GM23338 (cell line): ENCODE results near the gene TIAM1. TPM values are rescaled to one million over a fixed set of nuclear protein-coding genes. Genes with fewer than 3 reads are reported as not detected.

Experiments
- ATAC-seq: fragments of 200-7000 bp; cut with Tn5 transposase; 3 replicates; pipeline ENCODE4 v1.9.1; 2020
- DNase-seq: peaks from one replicate; pipeline ENCODE4 v3.0.0-alpha.2; 2015; ENCODE audit warnings: low spot score
- H2AFZ ChIP-seq: fragments of 200-600 bp; sonication (generic); 2 replicates; pipeline ENCODE4 v1.8.0; 2016; ENCODE audit warnings: antibody characterized with exemption, mild to moderate bottlenecking, moderate library complexity
- H3F3A ChIP-seq: fragments of 200-600 bp; sonication (generic); replicated peaks from 2 replicates; pipeline ENCODE4 v1.8.0; 2017; ENCODE audit warnings: antibody characterized with exemption, mixed run types, low read depth
- H3K27ac ChIP-seq: fragments of 200-600 bp; sonication (generic); 2 replicates; pipeline ENCODE4 v1.6.1; 2016; ENCODE audit warnings: low read depth
- H3K27me3 ChIP-seq: fragments of 200-600 bp; sonication (generic); 2 replicates; pipeline ENCODE4 v1.8.0; 2016; ENCODE audit warnings: mild to moderate bottlenecking, mixed run types, moderate library complexity; ENCODE audit not compliant: insufficient read depth
- H3K36me3 ChIP-seq: fragments of 200-600 bp; sonication (generic); 2 replicates; pipeline ENCODE4 v1.8.0; 2016; ENCODE audit warnings: mild to moderate bottlenecking; ENCODE audit not compliant: insufficient read depth
- H3K4me1 ChIP-seq: fragments of 200-600 bp; sonication (generic); 2 replicates; pipeline ENCODE4 v1.8.0; 2016; ENCODE audit warnings: mild to moderate bottlenecking, moderate library complexity; ENCODE audit not compliant: insufficient read depth
- H3K4me2 ChIP-seq: fragments of 200-600 bp; sonication (generic); 2 replicates; pipeline ENCODE4 v1.7.1; 2017; ENCODE audit warnings: mixed run types
- H3K4me3 ChIP-seq: fragments of 200-600 bp; sonication (generic); 2 replicates; pipeline ENCODE4 v1.6.1; 2016; ENCODE audit warnings: mixed run types
- H3K79me2 ChIP-seq: fragments of 200-600 bp; sonication (generic); replicated peaks from 2 replicates; pipeline ENCODE4 v1.8.0; 2017; ENCODE audit warnings: mild to moderate bottlenecking; ENCODE audit not compliant: insufficient read depth
- H3K9me2 ChIP-seq: fragments of 200-600 bp; sonication (generic); 2 replicates; pipeline ENCODE4 v1.8.0; 2017; ENCODE audit not compliant: insufficient read depth
- H4K20me1 ChIP-seq: fragments of 200-600 bp; sonication (generic); replicated peaks from 2 replicates; pipeline ENCODE4 v1.8.0; 2017; ENCODE audit warnings: mild to moderate bottlenecking; ENCODE audit not compliant: insufficient read depth
- H3K27ac Mint-ChIP-seq: 2 replicates; pipeline ENCODE4 v1.8.0; 2020; ENCODE audit warnings: inconsistent platforms, mild to moderate bottlenecking, moderate library complexity, mixed read lengths
- H3K27me3 Mint-ChIP-seq: 3 replicates; pipeline ENCODE4 v1.8.0; 2022; ENCODE audit warnings: low read depth, mild to moderate bottlenecking, moderate library complexity, mixed read lengths, inconsistent platforms; ENCODE audit not compliant: insufficient read depth, poor library complexity
- H3K36me3 Mint-ChIP-seq: 3 replicates; pipeline ENCODE4 v1.8.0; 2021; ENCODE audit warnings: low read depth, mild to moderate bottlenecking, inconsistent platforms, moderate library complexity, mixed read lengths
- H3K4me1 Mint-ChIP-seq: 3 replicates; pipeline ENCODE4 v1.8.0; 2020; ENCODE audit warnings: mild to moderate bottlenecking, inconsistent platforms, mixed read lengths
- H3K4me3 Mint-ChIP-seq: 3 replicates; pipeline ENCODE4 v1.8.0; 2021; ENCODE audit warnings: moderate library complexity, mild to moderate bottlenecking, inconsistent platforms, mixed read lengths
- H3K9me3 Mint-ChIP-seq: 3 replicates; pipeline ENCODE4 v1.8.0; 2020; ENCODE audit warnings: moderate library complexity, mild to moderate bottlenecking, inconsistent platforms, mixed read lengths
- CREB1 ChIP-seq: fragments of 250-450 bp; sonication (Bioruptor Pico); IDR thresholded peaks from 2 replicates; pipeline ENCODE4 v1.5.0; 2020; ENCODE audit warnings: low read depth, mild to moderate bottlenecking, moderate library complexity
- EZH2 ChIP-seq: fragments of 200-600 bp; sonication (generic); IDR thresholded peaks from one replicate; pipeline ENCODE4 v1.8.0; 2017; ENCODE audit warnings: antibody characterized with exemption, mild to moderate bottlenecking, low read depth; ENCODE audit not compliant: unreplicated experiment
- EZH2phosphoT487 ChIP-seq: fragments of 200-600 bp; sonication (generic); IDR thresholded peaks from one replicate; pipeline ENCODE4 v1.8.1; 2018; ENCODE audit warnings: antibody characterized with exemption; ENCODE audit not compliant: unreplicated experiment
- JUNB ChIP-seq: IDR thresholded peaks from one replicate; pipeline ENCODE4 v1.6.1; 2016; ENCODE audit warnings: antibody characterized with exemption; ENCODE audit not compliant: unreplicated experiment
- NANOG ChIP-seq: IDR thresholded peaks from 2 replicates; pipeline ENCODE4 v1.6.1; 2016; ENCODE audit warnings: antibody characterized with exemption, borderline replicate concordance
- POLR2AphosphoS5 ChIP-seq: IDR thresholded peaks from 2 replicates; pipeline ENCODE4 v1.6.1; 2016; ENCODE audit warnings: antibody characterized with exemption, low read depth
- REST ChIP-seq: IDR thresholded peaks from one replicate; pipeline ENCODE4 v1.6.1; 2018; ENCODE audit warnings: antibody characterized with exemption; ENCODE audit not compliant: unreplicated experiment
- STAT1 ChIP-seq: IDR thresholded peaks from one replicate; pipeline ENCODE4 v1.6.1; 2016; ENCODE audit warnings: antibody characterized with exemption; ENCODE audit not compliant: unreplicated experiment
- ZNF114 ChIP-seq: fragments of 250-450 bp; sonication (Bioruptor Pico); IDR thresholded peaks from 2 replicates; pipeline ENCODE4 v1.5.0; 2020; ENCODE audit warnings: mild to moderate bottlenecking, moderate library complexity
- ZNF462 ChIP-seq: fragments of 250-450 bp; sonication (Bioruptor Pico); IDR thresholded peaks from 2 replicates; pipeline ENCODE4 v1.5.0; 2020; ENCODE audit warnings: mild to moderate bottlenecking, moderate library complexity
- polyA plus RNA-seq: library from polyadenylated mRNA; unstranded; fragments of >200 nt; fragmentation: Nextera tagmentation; extraction: Ambion mirVana; gene quantifications from 2 replicates; pipeline ENCODE4 v1.2.1, GENCODE V29; 2016
- total RNA-seq: library from RNA; depleted of rRNA; stranded (reverse); fragments of >200 nt; shearing (Covaris generic); gene quantifications from 2 replicates; pipeline ENCODE4 v1.2.3, GENCODE V29; 2014
- TF ChIP-seq, protein P1 (sequence below), 2 experiments: fragments of 200-600 bp in 1 of 2; sonication (generic) in 1 of 2; conservative IDR thresholded peaks; 2 replicates each; pipeline versions ENCODE4 v1.5.1 to v1.6.1; 2016 to 2017; ENCODE audit warnings: antibody characterized with exemption in 2 of 2, low read depth in 2 of 2, mild to moderate bottlenecking in 2 of 2, moderate library complexity in 1 of 2
- TF ChIP-seq, protein P2 (sequence below): IDR thresholded peaks from 2 replicates; pipeline ENCODE4 v1.6.1; 2016; ENCODE audit warnings: antibody characterized with exemption

The TIAM1 gene
- total and polyA plus RNA-seq, 2 experiments from 2014 or later: 18.5 to 20.0 TPM

GRCh38 chr21:31184876-31185275 lies 159.2 kb downstream of the TIAM1 start:
- DNase-seq (no peak), ATAC-seq (no peak)
- peaks cover 18% of the 10 kb centered on the region for H3K4me1 Mint-ChIP-seq
- peaks cover 10% of the 10 kb centered on the region; the same call in 2 of the 3 replicates for H3K36me3 Mint-ChIP-seq
- Histone ChIP-seq H3K4me3 (no peak overlapping the region), H3K4me1 (peaks cover 12% of the 10 kb centered on the region; the same call in 1 of the 2 replicates), H3K36me3 (no peaks in the 10 kb centered on the region; the same call in 1 of the 2 replicates), H3K79me2 (no peaks in the 10 kb centered on the region), H3K27me3 (no peaks in the 10 kb centered on the region), H3F3A (no peaks in the 10 kb centered on the region), H3K27ac (0 out of 2 replicates have a peak overlapping the region, but pooled peaks have one; percentile 17), H2AFZ (no peak overlapping the region), H4K20me1 (no peaks in the 10 kb centered on the region), H3K4me2 (no peak overlapping the region), H3K9me2 (no peaks in the 10 kb centered on the region)
- H3K4me3 Mint-ChIP-seq: no peak overlapping the region
- H3K9me3 Mint-ChIP-seq: no peaks in the 10 kb centered on the region
- TF ChIP-seq CREB1 (CRISPR knock-in tag): no peak
- no peak for TF ChIP-seq REST
- TF ChIP-seq POLR2AphosphoS5: no peak
- TF ChIP-seq ZNF462: no peak
- no peak for TF ChIP-seq JUNB
- TF ChIP-seq, protein P1, sequence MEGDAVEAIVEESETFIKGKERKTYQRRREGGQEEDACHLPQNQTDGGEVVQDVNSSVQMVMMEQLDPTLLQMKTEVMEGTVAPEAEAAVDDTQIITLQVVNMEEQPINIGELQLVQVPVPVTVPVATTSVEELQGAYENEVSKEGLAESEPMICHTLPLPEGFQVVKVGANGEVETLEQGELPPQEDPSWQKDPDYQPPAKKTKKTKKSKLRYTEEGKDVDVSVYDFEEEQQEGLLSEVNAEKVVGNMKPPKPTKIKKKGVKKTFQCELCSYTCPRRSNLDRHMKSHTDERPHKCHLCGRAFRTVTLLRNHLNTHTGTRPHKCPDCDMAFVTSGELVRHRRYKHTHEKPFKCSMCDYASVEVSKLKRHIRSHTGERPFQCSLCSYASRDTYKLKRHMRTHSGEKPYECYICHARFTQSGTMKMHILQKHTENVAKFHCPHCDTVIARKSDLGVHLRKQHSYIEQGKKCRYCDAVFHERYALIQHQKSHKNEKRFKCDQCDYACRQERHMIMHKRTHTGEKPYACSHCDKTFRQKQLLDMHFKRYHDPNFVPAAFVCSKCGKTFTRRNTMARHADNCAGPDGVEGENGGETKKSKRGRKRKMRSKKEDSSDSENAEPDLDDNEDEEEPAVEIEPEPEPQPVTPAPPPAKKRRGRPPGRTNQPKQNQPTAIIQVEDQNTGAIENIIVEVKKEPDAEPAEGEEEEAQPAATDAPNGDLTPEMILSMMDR (conservative IDR thresholded peaks at IDR 0.05; ENCODE audit: low read depth in 2 of 2): no peak
- no peak for TF ChIP-seq EZH2phosphoT487
- TF ChIP-seq ZNF114 (CRISPR knock-in tag): no peak
- no peak for TF ChIP-seq NANOG
- TF ChIP-seq EZH2: no peak
- TF ChIP-seq, protein P2, sequence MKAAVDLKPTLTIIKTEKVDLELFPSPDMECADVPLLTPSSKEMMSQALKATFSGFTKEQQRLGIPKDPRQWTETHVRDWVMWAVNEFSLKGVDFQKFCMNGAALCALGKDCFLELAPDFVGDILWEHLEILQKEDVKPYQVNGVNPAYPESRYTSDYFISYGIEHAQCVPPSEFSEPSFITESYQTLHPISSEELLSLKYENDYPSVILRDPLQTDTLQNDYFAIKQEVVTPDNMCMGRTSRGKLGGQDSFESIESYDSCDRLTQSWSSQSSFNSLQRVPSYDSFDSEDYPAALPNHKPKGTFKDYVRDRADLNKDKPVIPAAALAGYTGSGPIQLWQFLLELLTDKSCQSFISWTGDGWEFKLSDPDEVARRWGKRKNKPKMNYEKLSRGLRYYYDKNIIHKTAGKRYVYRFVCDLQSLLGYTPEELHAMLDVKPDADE: no peak
- no peak for TF ChIP-seq STAT1
- no peaks in the 10 kb centered on the region for H3K27me3 Mint-ChIP-seq
- no peak overlapping the region for H3K27ac Mint-ChIP-seq
